Stimulated activated CD4-positive, alpha-beta T cell treated with anti-CD3 and anti-CD28 coated beads, Interleukin-2, amount 100 ng/mL, for 4 hours (primary cell): ENCODE data around the gene CCDC89.

Source experiments
- DNase-seq: peaks from one replicate; pipeline ENCODE4 v3.0.0-alpha.2; 2020; ENCODE audit warnings: low read depth

The CCDC89 gene

DNA sequence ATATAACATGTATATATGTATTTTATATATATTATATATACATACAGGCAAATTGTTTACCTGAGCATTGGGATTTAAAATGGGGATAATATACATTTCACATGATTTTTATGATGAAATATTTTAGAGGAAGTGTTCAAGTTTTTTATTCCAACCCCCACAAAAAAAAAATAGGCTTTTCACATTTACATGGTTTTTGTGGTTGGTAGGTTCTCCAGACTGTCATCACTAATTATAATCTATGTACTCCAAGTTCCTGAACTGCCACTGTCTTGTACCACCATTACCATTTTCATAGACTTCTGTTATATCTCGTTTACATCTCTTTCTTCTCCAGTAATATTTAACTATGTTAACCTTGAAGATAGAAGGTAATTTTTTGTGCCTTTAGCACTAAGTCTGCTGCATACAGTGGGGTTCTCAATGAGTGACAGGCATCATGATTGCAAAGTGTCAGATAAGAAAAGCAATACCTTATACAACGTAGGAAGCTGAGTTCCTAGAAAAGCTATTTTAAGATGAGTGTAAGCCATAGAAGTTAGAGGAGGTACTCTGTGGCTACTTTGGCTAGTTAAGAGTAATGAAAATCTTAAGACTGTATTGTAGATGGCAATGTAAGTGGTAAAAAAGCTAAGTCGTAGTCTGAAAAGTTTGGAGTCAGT, 33.1 kb downstream of the CCDC89 start:
- no peak for DNase-seq

DNA sequence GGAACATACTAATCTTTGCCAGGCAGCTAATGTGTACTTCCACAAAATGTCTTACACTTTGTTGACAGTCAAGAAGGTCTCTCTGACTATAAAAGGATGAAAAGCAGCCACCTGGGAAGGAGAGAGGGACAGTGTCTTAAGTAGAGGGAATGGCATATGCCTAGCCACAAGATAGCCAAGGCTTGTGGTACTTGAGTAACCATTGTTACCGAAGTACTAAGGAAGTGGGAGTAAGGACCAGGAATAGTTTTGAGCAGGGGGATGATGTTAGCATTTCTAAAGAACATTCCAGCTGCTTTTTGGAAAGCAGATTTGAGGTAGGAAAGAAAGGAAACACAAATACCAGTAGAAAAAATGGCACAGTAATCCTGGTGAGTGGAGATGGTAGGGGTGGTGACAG, 34.9 kb downstream of the CCDC89 start:
- DNase-seq, result no peak

DNA sequence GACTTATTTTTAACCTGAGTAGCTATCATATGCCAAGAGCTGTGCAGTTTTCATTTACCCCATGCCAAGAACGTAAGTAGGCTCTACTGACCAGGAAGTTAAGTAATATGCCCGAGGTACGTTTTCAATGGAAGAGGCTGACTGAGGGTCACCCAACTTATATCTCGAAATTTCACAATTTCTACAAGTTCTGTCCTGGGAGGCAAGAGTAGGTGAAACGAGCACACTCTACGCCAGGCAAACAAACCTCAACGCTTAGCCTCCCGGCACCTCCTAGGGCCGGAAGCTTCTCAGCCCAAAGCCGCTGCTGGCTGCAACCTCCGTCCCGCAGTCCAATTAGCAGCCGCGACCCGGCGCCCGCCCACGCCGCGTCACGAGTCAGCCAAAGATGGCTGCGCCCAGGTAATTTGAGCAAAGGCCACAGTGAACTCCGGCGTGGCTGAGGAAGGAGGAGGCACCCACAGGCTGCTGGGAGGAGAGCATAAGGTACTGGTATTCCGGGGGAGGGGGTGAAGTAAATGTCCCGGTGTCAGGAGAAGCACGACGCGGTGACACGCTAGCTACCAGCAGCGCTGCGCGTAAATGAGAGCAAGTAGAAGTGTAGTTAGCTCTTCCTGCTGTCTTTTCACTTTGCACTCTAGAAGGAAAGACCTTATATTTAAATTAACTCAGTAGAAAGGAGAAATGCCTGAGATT, 38.2 kb downstream of the CCDC89 start, which contains the start of gene TMEM126A:
Gene TMEM126A (plus strand): TSS at position 364 of the 696 bp plus-strand sequence. CDS start 2,289 bp downstream, outside the sequence.
- DNase-seq, result peak; percentile 88

DNA sequence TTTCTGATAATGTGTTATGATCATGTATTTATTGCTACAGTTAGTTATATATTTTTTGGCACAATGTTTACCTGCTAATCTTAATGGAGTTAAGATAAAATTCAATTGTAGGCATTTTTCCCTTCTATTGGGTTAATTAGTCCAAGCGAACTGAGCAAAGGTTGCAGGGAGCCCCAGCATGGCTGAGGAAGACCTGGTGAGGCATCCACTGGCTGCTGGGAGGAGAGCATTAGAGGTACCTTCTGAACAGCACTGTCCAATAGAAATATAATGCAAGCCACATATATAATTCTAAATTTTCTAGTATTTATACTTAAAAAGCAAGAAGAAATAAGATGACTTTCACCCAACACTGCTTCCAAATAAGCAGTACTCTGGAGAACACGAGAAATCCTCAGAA, 38.9 kb downstream of the CCDC89 start:
- no peak for DNase-seq

DNA sequence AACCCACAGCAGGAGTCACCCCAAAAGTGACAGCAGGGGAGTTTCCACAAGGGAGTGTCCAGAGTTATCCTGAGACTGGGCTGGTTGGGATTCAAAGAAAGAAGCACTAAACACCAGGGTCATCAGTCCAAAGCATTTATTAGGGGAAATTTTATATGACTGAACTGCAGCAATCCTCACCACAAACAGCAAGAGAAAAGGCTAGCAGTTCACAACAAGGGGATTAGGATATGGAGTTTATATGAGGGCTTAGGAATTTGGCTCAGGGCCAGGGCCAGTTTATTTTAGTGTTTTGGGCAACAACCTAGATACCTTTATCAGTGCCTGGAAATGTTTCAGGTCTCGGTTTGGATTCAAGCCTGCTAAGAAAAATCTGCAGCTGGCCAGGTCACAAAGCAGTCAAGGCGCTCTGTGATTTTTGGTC, 42.8 kb downstream of the CCDC89 start:
- no peak for DNase-seq

DNA sequence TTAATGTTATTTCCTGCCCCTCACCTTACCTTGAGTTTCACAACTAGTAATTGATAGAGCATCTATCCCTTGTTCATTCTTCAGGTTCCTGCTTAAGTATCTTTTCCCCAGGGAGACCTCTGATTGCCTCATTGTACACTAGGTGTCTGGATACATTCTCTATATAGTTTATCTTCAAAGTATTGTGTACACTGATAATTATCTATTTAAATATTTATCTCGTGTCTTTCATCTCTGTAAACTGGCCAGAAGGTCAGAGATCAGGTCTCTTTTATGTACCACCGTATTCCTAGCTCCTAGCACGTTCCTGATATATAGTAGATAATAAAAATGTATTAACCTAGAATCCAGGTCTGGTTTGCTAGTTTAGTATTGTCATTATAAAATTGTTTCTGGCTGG, 51.2 kb downstream of the CCDC89 start:
- DNase-seq, result no peak
